C4-2B (cell line): Measurements from ENCODE around the gene DLG2.

Source experiments
- ZFX ChIP-seq: fragments of 450-650 bp; IDR thresholded peaks from 2 replicates; pipeline ENCODE4 v1.6.1; 2017
- TF ChIP-seq, protein P1 (sequence below): fragments of 450-650 bp; conservative IDR thresholded peaks from 2 replicates; pipeline ENCODE4 v1.5.1; 2017; ENCODE audit warnings: mild to moderate bottlenecking

DNA sequence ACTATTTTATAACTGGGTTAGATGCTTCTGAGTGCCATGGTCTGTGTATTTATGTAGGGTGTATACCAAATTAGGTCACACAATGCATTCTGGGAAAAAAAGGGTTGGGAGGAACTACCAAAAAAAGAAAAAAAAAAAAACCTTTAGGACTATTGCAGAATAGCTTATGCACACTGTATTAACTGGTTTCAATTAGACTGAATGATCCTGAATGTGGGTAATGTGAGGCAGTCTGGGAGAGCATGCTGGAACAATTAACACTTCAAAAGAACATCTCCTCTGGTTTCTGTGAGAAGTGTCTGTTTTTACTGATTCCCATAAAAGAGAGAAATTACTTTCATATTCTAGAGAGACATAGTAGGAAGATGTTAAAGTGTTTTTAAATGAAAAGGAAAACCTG, 521.3 kb downstream of the DLG2 start:
- TF ChIP-seq, protein P1, sequence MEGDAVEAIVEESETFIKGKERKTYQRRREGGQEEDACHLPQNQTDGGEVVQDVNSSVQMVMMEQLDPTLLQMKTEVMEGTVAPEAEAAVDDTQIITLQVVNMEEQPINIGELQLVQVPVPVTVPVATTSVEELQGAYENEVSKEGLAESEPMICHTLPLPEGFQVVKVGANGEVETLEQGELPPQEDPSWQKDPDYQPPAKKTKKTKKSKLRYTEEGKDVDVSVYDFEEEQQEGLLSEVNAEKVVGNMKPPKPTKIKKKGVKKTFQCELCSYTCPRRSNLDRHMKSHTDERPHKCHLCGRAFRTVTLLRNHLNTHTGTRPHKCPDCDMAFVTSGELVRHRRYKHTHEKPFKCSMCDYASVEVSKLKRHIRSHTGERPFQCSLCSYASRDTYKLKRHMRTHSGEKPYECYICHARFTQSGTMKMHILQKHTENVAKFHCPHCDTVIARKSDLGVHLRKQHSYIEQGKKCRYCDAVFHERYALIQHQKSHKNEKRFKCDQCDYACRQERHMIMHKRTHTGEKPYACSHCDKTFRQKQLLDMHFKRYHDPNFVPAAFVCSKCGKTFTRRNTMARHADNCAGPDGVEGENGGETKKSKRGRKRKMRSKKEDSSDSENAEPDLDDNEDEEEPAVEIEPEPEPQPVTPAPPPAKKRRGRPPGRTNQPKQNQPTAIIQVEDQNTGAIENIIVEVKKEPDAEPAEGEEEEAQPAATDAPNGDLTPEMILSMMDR: no peak
- TF ChIP-seq ZFX: no peak
